Measurements from ENCODE around the gene TNS2.

DNA sequence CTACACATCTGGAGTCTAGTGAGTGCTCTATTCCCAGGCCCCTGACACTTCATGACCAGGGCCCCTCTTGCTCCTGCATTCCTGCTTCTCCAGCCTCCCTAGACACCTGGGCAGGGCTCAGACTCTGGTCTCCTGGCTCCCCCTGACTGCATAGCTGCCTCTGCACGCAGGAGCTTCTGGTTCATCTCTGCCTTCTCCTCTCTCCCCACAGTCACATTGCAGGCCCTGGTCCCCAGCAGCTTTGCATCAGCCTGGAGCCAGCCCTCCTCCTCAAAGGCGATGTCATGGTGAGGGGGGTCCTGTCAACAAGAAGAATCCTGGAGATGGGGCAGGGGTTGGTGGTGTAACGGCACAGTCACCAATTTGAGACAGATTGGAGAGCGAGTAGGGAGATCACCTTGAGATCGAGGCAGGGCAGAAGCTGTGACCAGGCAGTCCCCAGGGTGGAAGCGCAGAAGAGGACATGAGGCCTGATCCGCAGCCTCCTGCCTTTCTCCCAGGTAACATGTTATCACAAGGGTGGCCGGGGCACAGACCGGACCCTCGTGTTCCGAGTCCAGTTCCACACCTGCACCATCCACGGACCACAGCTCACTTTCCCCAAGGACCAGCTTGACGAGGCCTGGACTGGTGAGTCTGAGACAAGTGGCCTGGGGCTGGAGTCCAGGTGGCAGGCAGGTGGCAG is 8.1 kb downstream of the TNS2 start:
- no peak for TF ChIP-seq CTCF (IDR thresholded peaks at IDR 0.05)
- no peak for TF ChIP-seq POLR2AphosphoS5 (IDR thresholded peaks at IDR 0.05)

Measured in upper lobe of left lung (tissue), 4 donors.